H9 (cell line): ENCODE results near the gene PLCH2. TPM values are rescaled to one million over a fixed set of nuclear protein-coding genes. Genes with fewer than 3 reads are reported as not detected.

Experiments used
- DNase-seq: peaks from one replicate; pipeline ENCODE4 v3.0.0-alpha.2; 2017
- H2AFZ ChIP-seq: one replicate; pipeline ENCODE4 v1.6.1; 2013; ENCODE audit warnings: mild to moderate bottlenecking, low read length, control low read depth, moderate library complexity
- H2AK5ac ChIP-seq: 2 replicates; pipeline ENCODE4 v1.6.1; 2013; ENCODE audit warnings: low read length, control low read depth, mixed read lengths; ENCODE audit not compliant: insufficient read length
- H2BK120ac ChIP-seq: one replicate; pipeline ENCODE4 v1.6.1; 2013; ENCODE audit warnings: low read depth, mild to moderate bottlenecking, low read length, control low read depth, inconsistent platforms; ENCODE audit not compliant: poor library complexity, severe bottlenecking
- H2BK12ac ChIP-seq: 2 replicates; pipeline ENCODE4 v1.6.1; 2013; ENCODE audit warnings: low read length, control low read depth, mixed read lengths, low read depth; ENCODE audit not compliant: insufficient read length
- H2BK15ac ChIP-seq: 2 replicates; pipeline ENCODE4 v1.6.1; 2013; ENCODE audit warnings: low read depth, low read length, control low read depth
- H2BK20ac ChIP-seq: one replicate; pipeline ENCODE4 v1.6.1; 2013; ENCODE audit warnings: low read depth, mild to moderate bottlenecking, low read length, control low read depth, inconsistent platforms; ENCODE audit not compliant: poor library complexity, severe bottlenecking
- H2BK5ac ChIP-seq: 2 replicates; pipeline ENCODE4 v1.6.1; 2013; ENCODE audit warnings: low read length, control low read depth, mixed read lengths; ENCODE audit not compliant: insufficient read length
- H3K14ac ChIP-seq: 2 replicates; pipeline ENCODE4 v1.6.1; 2013; ENCODE audit warnings: low read length, control low read depth; ENCODE audit not compliant: insufficient read depth
- H3K18ac ChIP-seq: 2 replicates; pipeline ENCODE4 v1.6.1; 2013; ENCODE audit warnings: low read depth, mild to moderate bottlenecking, mixed read lengths, low read length, control low read depth; ENCODE audit not compliant: insufficient read length
- H3K23ac ChIP-seq: 2 replicates; pipeline ENCODE4 v1.6.1; 2013; ENCODE audit warnings: low read length, control low read depth, mixed read lengths, low read depth; ENCODE audit not compliant: insufficient read length
- H3K23me2 ChIP-seq: 2 replicates; pipeline ENCODE4 v1.6.1; 2013; ENCODE audit warnings: low read depth, mild to moderate bottlenecking, mixed read lengths, low read length, control low read depth; ENCODE audit not compliant: insufficient read length, poor library complexity, severe bottlenecking
- H3K27ac ChIP-seq: 2 replicates; pipeline ENCODE4 v1.5.1; 2013; ENCODE audit warnings: low read length, control low read depth, mixed read lengths, low read depth; ENCODE audit not compliant: insufficient read length
- H3K27me3 ChIP-seq: 2 replicates; pipeline ENCODE4 v1.6.1; 2013; ENCODE audit warnings: low read length, control low read depth, inconsistent platforms; ENCODE audit not compliant: insufficient read depth
- H3K4ac ChIP-seq: 2 replicates; pipeline ENCODE4 v1.6.1; 2013; ENCODE audit warnings: low read depth, mild to moderate bottlenecking, control low read depth, inconsistent platforms, low read length, moderate library complexity
- H3K4me1 ChIP-seq: 2 replicates; pipeline ENCODE4 v1.6.1; 2013; ENCODE audit warnings: low read length, control low read depth, inconsistent platforms; ENCODE audit not compliant: insufficient read depth
- H3K4me2 ChIP-seq: 2 replicates; pipeline ENCODE4 v1.6.1; 2013; ENCODE audit warnings: low read length, control low read depth, mixed read lengths; ENCODE audit not compliant: insufficient read length, insufficient read depth
- H3K56ac ChIP-seq: 2 replicates; pipeline ENCODE4 v1.6.1; 2013; ENCODE audit warnings: low read depth, mild to moderate bottlenecking, mixed read lengths, low read length, control low read depth; ENCODE audit not compliant: insufficient read length
- H3K79me1 ChIP-seq: 2 replicates; pipeline ENCODE4 v1.6.1; 2013; ENCODE audit warnings: low read depth, mild to moderate bottlenecking, moderate library complexity, low read length, control low read depth, inconsistent platforms; ENCODE audit not compliant: insufficient read depth, poor library complexity, severe bottlenecking
- H3K79me2 ChIP-seq: 2 replicates; pipeline ENCODE4 v1.6.1; 2013; ENCODE audit warnings: low read length, control low read depth, inconsistent platforms; ENCODE audit not compliant: insufficient read depth
- H3K9ac ChIP-seq: 2 replicates; pipeline ENCODE4 v1.6.1; 2013; ENCODE audit warnings: low read length, control low read depth, mixed read lengths; ENCODE audit not compliant: insufficient read length; ENCODE audit errors: extremely low read depth
- H3K9me3 ChIP-seq: one replicate; pipeline ENCODE4 v1.6.1; 2013; ENCODE audit warnings: low read depth, low read length, inconsistent platforms; ENCODE audit not compliant: control insufficient read depth
- H3T11ph ChIP-seq: one replicate; pipeline ENCODE4 v1.6.1; 2013; ENCODE audit warnings: mild to moderate bottlenecking, low read length, control low read depth, inconsistent platforms
- H4K20me1 ChIP-seq: one replicate; pipeline ENCODE4 v1.6.1; 2013; ENCODE audit not compliant: control insufficient read depth, insufficient read length, insufficient read depth
- H4K5ac ChIP-seq: 2 replicates; pipeline ENCODE4 v1.6.1; 2013; ENCODE audit warnings: low read depth, mild to moderate bottlenecking, mixed read lengths, low read length, control low read depth; ENCODE audit not compliant: insufficient read length
- H4K8ac ChIP-seq: replicated peaks from 2 replicates; pipeline ENCODE4 v1.6.1; 2013; ENCODE audit warnings: low read length, control low read depth, mixed read lengths, low read depth; ENCODE audit not compliant: insufficient read length
- H4K91ac ChIP-seq: 2 replicates; pipeline ENCODE4 v1.6.1; 2013; ENCODE audit warnings: low read depth, mild to moderate bottlenecking, moderate library complexity, mixed read lengths, low read length, control low read depth; ENCODE audit not compliant: insufficient read length
- H3K27ac Mint-ChIP-seq, 3 experiments: 2 replicates in 2 of 3; 3 replicates in 1 of 3; pipeline ENCODE4 v1.8.0; 2020 to 2021; ENCODE audit warnings: mixed read lengths in 3 of 3, mild to moderate bottlenecking in 1 of 3, moderate library complexity in 1 of 3
- H3K27me3 Mint-ChIP-seq: 2 replicates; pipeline ENCODE4 v1.8.0; 2021; ENCODE audit warnings: low read depth, mild to moderate bottlenecking, moderate library complexity, mixed read lengths
- H3K36me3 Mint-ChIP-seq, 3 experiments: 2 replicates in 2 of 3; 3 replicates in 1 of 3; pipeline ENCODE4 v1.8.0; 2020 to 2021; ENCODE audit warnings: low read depth in 3 of 3, mixed read lengths in 3 of 3; ENCODE audit not compliant: insufficient read depth in 1 of 3
- H3K4me1 Mint-ChIP-seq, 2 experiments: 2 replicates each; pipeline ENCODE4 v1.8.0; 2020; ENCODE audit warnings: mixed read lengths in 2 of 2
- H3K4me3 Mint-ChIP-seq, 2 experiments: 2 replicates in 1 of 2; 3 replicates in 1 of 2; pipeline ENCODE4 v1.8.0; 2020 to 2021; ENCODE audit warnings: mild to moderate bottlenecking in 2 of 2, mixed read lengths in 2 of 2, moderate library complexity in 1 of 2
- H3K9me3 Mint-ChIP-seq, 2 experiments: 2 replicates in 1 of 2; 3 replicates in 1 of 2; pipeline ENCODE4 v1.8.0; 2020; ENCODE audit warnings: mild to moderate bottlenecking in 2 of 2, mixed read lengths in 2 of 2, moderate library complexity in 1 of 2
- CTCF ChIP-seq: fragments of 200-600 bp; sonication (generic); conservative IDR thresholded peaks from 3 replicates; pipeline ENCODE4 v1.8.0; 2021; ENCODE audit warnings: antibody characterized with exemption, mild to moderate bottlenecking
- WGBS: extraction: QIAGEN DNeasy Blood & Tissue Kit; methylation state at CpG from one replicate; pipeline ENCODE4 v1.1.7; 2013; ENCODE audit warnings: missing lambda C conversion rate, low lambda C conversion rate, mixed read lengths; ENCODE audit not compliant: insufficient read length; ENCODE audit errors: extremely low coverage; 5-methylcytosine and 5-hydroxymethylcytosine counted together
- total RNA-seq: library from RNA; stranded (reverse); gene quantifications from 2 replicates; pipeline ENCODE4 v1.2.1, GENCODE V29; 2021

The PLCH2 gene
- total RNA-seq, 1 experiment from 2014 or later: 0.09 TPM

- Histone ChIP-seq H3K4me1 (no peaks in the 10 kb centered on the region), H2BK20ac (no peak overlapping the region), H3K9ac (no peak overlapping the region), H2BK5ac (no peak overlapping the region), H2AK5ac (no peak overlapping the region), H3K27me3 (no peaks in the 10 kb centered on the region), H4K8ac (no peak overlapping the region), H4K20me1 (no peaks in the 10 kb centered on the region), H3K9me3 (no peaks in the 10 kb centered on the region), H2BK12ac (no peak overlapping the region), H3K27ac (no peak overlapping the region), H2AFZ (no peak overlapping the region), H3K14ac (no peak overlapping the region), H2BK120ac (no peak overlapping the region), H3K18ac (no peak overlapping the region), H3K23ac (no peak overlapping the region), H3K23me2 (no peaks in the 10 kb centered on the region), H4K91ac (no peak overlapping the region), H3T11ph (no peak overlapping the region), H3K79me1 (no peaks in the 10 kb centered on the region), H3K4ac (no peak overlapping the region), H3K56ac (no peak overlapping the region), H3K79me2 (no peaks in the 10 kb centered on the region), H4K5ac (no peak overlapping the region), H2BK15ac (no peak overlapping the region), H3K4me2 (no peak overlapping the region)
- Mint-ChIP-seq H3K4me1 (0 out of 4 replicates have a peak, but pooled peaks cover 0 to 4% of the 10 kb centered on the region in 2 experiments), H3K9me3 (no peaks in the 10 kb centered on the region), H3K4me3 (no peak overlapping the region), H3K27ac (no peak overlapping the region), H3K27me3 (peaks cover 33% of the 10 kb centered on the region), H3K36me3 (no peaks in the 10 kb centered on the region)
- no CpG with 5 or more reads among the region's 2 CpGs for WGBS
- no peak for DNase-seq
- no peak for TF ChIP-seq CTCF
These were observed 40.2 kb upstream of the PLCH2 start for GRCh38 chr1:2435746-2436355.
